Keratinocyte (primary cell): ENCODE measurements around the gene NRXN2. TPM values are rescaled to one million over a fixed set of nuclear protein-coding genes. Genes with fewer than 3 reads are reported as not detected.

Experiments used
- DNase-seq: peaks from one replicate; pipeline ENCODE4 v3.0.0-alpha.2; 2011; ENCODE audit warnings: low read depth, missing footprints, low spot score
- FAIRE-seq: peaks from 2 replicates; lab custom pipeline; 2011; peaks lifted over from hg19 to GRCh38; lab: Jason Lieb, UNC
- H2AFZ ChIP-seq: 2 replicates; pipeline ENCODE4 v1.6.0; 2012; ENCODE audit warnings: low read length, control low read depth, inconsistent platforms; ENCODE audit not compliant: control insufficient read depth
- H3K27ac ChIP-seq: 2 replicates; pipeline ENCODE4 v1.5.1; 2011; ENCODE audit warnings: low read length; ENCODE audit not compliant: control insufficient read depth, insufficient read depth
- H3K27me3 ChIP-seq: 3 replicates; pipeline ENCODE4 v1.6.0; 2011; ENCODE audit warnings: low read length; ENCODE audit not compliant: control insufficient read depth, insufficient read depth; ENCODE audit errors: extremely low read depth
- H3K36me3 ChIP-seq, 2 experiments: 2 replicates in 1 of 2; 3 replicates in 1 of 2; pipeline ENCODE4 v1.5.1; 2011; ENCODE audit warnings: low read length in 2 of 2, mild to moderate bottlenecking in 1 of 2; ENCODE audit not compliant: control insufficient read depth in 2 of 2, insufficient read depth in 2 of 2; ENCODE audit errors: extremely low read depth in 1 of 2
- H3K4me1 ChIP-seq: 3 replicates; pipeline ENCODE4 v1.5.1; 2011; ENCODE audit warnings: low read length; ENCODE audit not compliant: control insufficient read depth, insufficient read depth; ENCODE audit errors: extremely low read depth
- H3K4me2 ChIP-seq: 3 replicates; pipeline ENCODE4 v1.6.0; 2011; ENCODE audit warnings: low read depth, low read length; ENCODE audit not compliant: control insufficient read depth, insufficient read depth; ENCODE audit errors: extremely low read depth
- H3K4me3 ChIP-seq, 3 experiments: fragments of 200-600 bp in 1 of 3; sonication (generic) in 1 of 3; 2 replicates in 2 of 3; 3 replicates in 1 of 3; pipeline ENCODE4 v1.5.1; 2011 to 2016; ENCODE audit warnings: low read length in 3 of 3, mild to moderate bottlenecking in 3 of 3, control low read depth in 2 of 3, inconsistent platforms in 1 of 3, low read depth in 1 of 3, mixed read lengths in 1 of 3, mixed run types in 1 of 3, moderate library complexity in 1 of 3; ENCODE audit not compliant: control insufficient read depth in 2 of 3, insufficient read depth in 2 of 3; ENCODE audit errors: extremely low read depth in 1 of 3
- H3K79me2 ChIP-seq: 2 replicates; pipeline ENCODE4 v1.6.0; 2012; ENCODE audit warnings: low read length; ENCODE audit not compliant: control insufficient read depth, insufficient read depth
- H3K9ac ChIP-seq: 3 replicates; pipeline ENCODE4 v1.6.0; 2011; ENCODE audit warnings: low read length; ENCODE audit not compliant: control insufficient read depth, insufficient read depth; ENCODE audit errors: extremely low read depth
- H3K9me1 ChIP-seq: 3 replicates; pipeline ENCODE4 v1.6.0; 2011; ENCODE audit warnings: low read length; ENCODE audit not compliant: control insufficient read depth, insufficient read depth; ENCODE audit errors: extremely low read depth
- H3K9me3 ChIP-seq: 2 replicates; pipeline ENCODE4 v1.5.1; 2012; ENCODE audit warnings: low read depth, low read length; ENCODE audit not compliant: control insufficient read depth
- H4K20me1 ChIP-seq: 3 replicates; pipeline ENCODE4 v1.6.0; 2011; ENCODE audit warnings: low read length; ENCODE audit not compliant: control insufficient read depth, insufficient read depth; ENCODE audit errors: extremely low read depth
- EZH2 ChIP-seq: IDR thresholded peaks from one replicate; pipeline ENCODE4 v1.6.1; 2012; ENCODE audit warnings: inconsistent platforms, mild to moderate bottlenecking, low read length, moderate library complexity
- dilution Hi-C: fragments of 300-500 bp; cut with MboI; formaldehyde crosslinking; loops from one replicate; pipeline ENCODE4 v1.7.0; 2020; ENCODE audit warnings: low sequenced_read_pairs; ENCODE audit not compliant: extremely low pct_ligation_motif_present
- polyA plus RNA-seq, 5 experiments: library from polyadenylated mRNA; depleted of rRNA in 3 of 5; stranded (reverse) in 3 of 5; stranded (forward) in 1 of 5; unstranded in 1 of 5; fragments of >200 nt; gene quantifications; 1 replicate in 1 of 5; 2 replicates in 3 of 5; 3 replicates in 1 of 5; pipeline versions ENCODE4 v1.2.1 to v1.2.3, GENCODE V29; 2011 to 2012; ENCODE audit warnings: missing spikeins in 2 of 5, low read depth in 1 of 5, low replicate concordance in 1 of 5
- TF ChIP-seq, protein P1 (sequence below), 3 experiments: IDR thresholded peaks in 1 of 3; conservative IDR thresholded peaks in 1 of 3; optimal IDR thresholded peaks in 1 of 3; 2 replicates in 2 of 3; 3 replicates in 1 of 3; pipeline versions ENCODE3 to v1.5.1; 2011; ENCODE audit warnings: low read length in 3 of 3, mild to moderate bottlenecking in 3 of 3, moderate library complexity in 2 of 3, control low read depth in 1 of 3, inconsistent platforms in 1 of 3; ENCODE audit not compliant: insufficient read depth in 2 of 3; ENCODE audit errors: extremely low read depth in 1 of 3

The NRXN2 gene
- polyA plus RNA-seq, 1 donor (not counting 4 experiments of a cell fraction or from before 2014, with no cell fraction given), result not detected

DNA sequence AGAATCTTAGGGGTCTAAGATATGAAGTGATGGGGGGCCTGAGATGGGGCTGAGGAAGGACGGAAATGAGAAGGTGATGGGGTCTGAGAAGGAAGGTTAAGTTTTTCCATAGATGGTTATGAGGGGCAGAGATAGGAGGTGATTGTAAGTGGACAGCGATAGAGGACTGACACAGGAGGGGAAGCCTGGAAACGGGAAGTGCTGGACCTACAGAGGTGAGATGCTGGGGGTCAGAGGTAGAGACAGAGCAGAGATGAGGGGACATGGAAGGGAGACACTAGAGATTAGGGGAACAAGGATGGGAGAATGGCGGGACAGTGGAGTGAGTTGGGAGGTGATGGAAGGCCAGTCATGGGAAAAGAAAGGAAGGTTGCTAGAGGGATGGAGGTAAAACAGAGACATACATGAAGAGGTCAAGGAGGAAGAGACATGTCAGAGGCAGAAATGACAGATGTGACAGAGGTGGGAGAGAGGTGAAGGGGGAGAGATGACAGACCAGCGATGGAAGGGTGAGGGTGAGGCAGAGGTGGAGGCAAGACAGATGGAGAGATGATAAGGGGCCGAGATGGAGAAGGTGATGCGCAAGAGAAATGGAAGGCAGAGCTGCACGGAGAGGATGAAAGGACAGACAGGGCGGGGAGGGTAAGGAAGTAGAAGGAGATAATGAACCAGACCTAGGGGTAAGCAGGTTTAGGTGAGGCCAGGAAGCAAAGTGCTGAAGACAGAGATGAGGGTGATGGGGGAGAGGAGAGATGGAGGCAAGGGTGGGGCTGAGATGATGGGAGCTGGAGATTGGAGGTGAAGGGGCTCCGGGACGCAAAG lies 81.2 kb downstream of the NRXN2 start:
- no peak for DNase-seq
- TF ChIP-seq, protein P1, sequence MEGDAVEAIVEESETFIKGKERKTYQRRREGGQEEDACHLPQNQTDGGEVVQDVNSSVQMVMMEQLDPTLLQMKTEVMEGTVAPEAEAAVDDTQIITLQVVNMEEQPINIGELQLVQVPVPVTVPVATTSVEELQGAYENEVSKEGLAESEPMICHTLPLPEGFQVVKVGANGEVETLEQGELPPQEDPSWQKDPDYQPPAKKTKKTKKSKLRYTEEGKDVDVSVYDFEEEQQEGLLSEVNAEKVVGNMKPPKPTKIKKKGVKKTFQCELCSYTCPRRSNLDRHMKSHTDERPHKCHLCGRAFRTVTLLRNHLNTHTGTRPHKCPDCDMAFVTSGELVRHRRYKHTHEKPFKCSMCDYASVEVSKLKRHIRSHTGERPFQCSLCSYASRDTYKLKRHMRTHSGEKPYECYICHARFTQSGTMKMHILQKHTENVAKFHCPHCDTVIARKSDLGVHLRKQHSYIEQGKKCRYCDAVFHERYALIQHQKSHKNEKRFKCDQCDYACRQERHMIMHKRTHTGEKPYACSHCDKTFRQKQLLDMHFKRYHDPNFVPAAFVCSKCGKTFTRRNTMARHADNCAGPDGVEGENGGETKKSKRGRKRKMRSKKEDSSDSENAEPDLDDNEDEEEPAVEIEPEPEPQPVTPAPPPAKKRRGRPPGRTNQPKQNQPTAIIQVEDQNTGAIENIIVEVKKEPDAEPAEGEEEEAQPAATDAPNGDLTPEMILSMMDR (optimal IDR thresholded peaks at IDR 0.05 in 1 of 3, IDR thresholded peaks at IDR 0.05 in 1 of 3, conservative IDR thresholded peaks at IDR 0.05 in 1 of 3; ENCODE audit: extremely low read depth in 1 of 3, insufficient read depth in 2 of 3, low read length in 3 of 3), result no peak
- TF ChIP-seq EZH2, result peak; percentile 66
- dilution Hi-C loops, result no loop called here
- Histone ChIP-seq H3K36me3 (no peaks in the 10 kb centered on the region), H3K9ac (no peak overlapping the region), H2AFZ (no peak overlapping the region), H3K79me2 (no peaks in the 10 kb centered on the region), H3K9me3 (no peaks in the 10 kb centered on the region), H3K4me2 (no peak overlapping the region), H4K20me1 (no peaks in the 10 kb centered on the region), H3K27ac (no peak overlapping the region), H3K27me3 (peaks cover 95% of the 10 kb centered on the region), H3K4me1 (no peaks in the 10 kb centered on the region), H3K9me1 (no peaks in the 10 kb centered on the region), H3K4me3 (no peak overlapping the region)
- FAIRE-seq, result no peak

DNA sequence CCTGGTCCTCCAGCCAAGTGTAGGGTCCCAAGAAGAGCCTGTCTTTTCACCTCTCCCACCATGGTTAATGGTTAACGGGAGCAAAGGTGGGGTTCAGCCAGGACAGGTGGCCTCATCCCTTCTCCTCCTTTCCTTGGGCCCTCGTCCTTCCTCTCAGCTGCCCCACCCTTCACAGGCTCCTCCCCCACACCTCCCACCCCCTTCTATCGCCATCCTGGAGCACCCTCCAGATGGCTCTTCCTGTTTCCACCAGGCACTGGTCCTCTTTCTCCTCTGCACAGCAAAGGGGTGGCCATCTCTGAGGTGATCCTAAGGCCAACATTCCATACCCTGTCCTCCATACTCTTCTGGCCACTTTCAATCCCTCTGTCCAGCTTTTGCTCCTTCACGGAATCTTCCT lies 83.1 kb downstream of the NRXN2 start:
- FAIRE-seq, result no peak
- no peak overlapping the region for H3K4me3 ChIP-seq
- TF ChIP-seq, protein P1 (optimal IDR thresholded peaks at IDR 0.05 in 1 of 3, IDR thresholded peaks at IDR 0.05 in 1 of 3, conservative IDR thresholded peaks at IDR 0.05 in 1 of 3; ENCODE audit: extremely low read depth in 1 of 3, insufficient read depth in 2 of 3, low read length in 3 of 3), result no peak
- TF ChIP-seq EZH2, result no peak
- H3K27ac ChIP-seq, result no peak overlapping the region
- DNase-seq, result no peak
- no peak overlapping the region for H2AFZ ChIP-seq
- no peaks in the 10 kb centered on the region for H3K9me3 ChIP-seq
- H3K27me3 ChIP-seq, result peaks cover 84% of the 10 kb centered on the region
- H3K9me1 ChIP-seq, result no peaks in the 10 kb centered on the region
- H4K20me1 ChIP-seq, result no peaks in the 10 kb centered on the region
- no peaks in the 10 kb centered on the region for H3K79me2 ChIP-seq
- H3K9ac ChIP-seq, result no peak overlapping the region
- no peak overlapping the region for H3K4me2 ChIP-seq
- dilution Hi-C loops, result no loop called here
- no peaks in the 10 kb centered on the region for H3K4me1 ChIP-seq
- H3K36me3 ChIP-seq, result no peaks in the 10 kb centered on the region
